Left lung (tissue), 10 donors: ENCODE measurements around the gene POU2AF2. TPM values are rescaled to one million over a fixed set of nuclear protein-coding genes. Genes with fewer than 3 reads are reported as not detected.

Experiments
- ATAC-seq: fragments of 200-7000 bp; cut with Tn5 transposase; one replicate; pipeline ENCODE4 v1.9.1; 2020; ENCODE audit warnings: moderate library complexity
- DNase-seq, 4 donors: peaks; one replicate each; pipeline ENCODE4 v3.0.0-alpha.2; 2013 to 2020
- H3K27ac ChIP-seq, 2 donors: fragments of 200-600 bp; sonication (generic) in 1 of 2; one replicate each; pipeline versions ENCODE4 v1.5.0 to v1.8.0; 2020 to 2021
- H3K27me3 ChIP-seq, 2 donors: fragments of 200-600 bp; sonication (generic) in 1 of 2; one replicate each; pipeline versions ENCODE4 v1.5.0 to v1.8.0; 2020 to 2021
- H3K36me3 ChIP-seq, 2 donors: fragments of 200-600 bp; sonication (generic) in 1 of 2; one replicate each; pipeline versions ENCODE4 v1.5.0 to v1.8.0; 2020 to 2021
- H3K4me1 ChIP-seq, 2 donors: fragments of 200-600 bp; one replicate each; pipeline ENCODE4 v1.8.0; 2021
- H3K4me3 ChIP-seq, 2 donors: fragments of 200-600 bp; sonication (generic) in 1 of 2; one replicate each; pipeline versions ENCODE4 v1.5.0 to v1.8.0; 2020 to 2021; ENCODE audit warnings: mild to moderate bottlenecking in 1 of 2
- H3K9me3 ChIP-seq, 2 donors: fragments of 200-600 bp; sonication (generic) in 1 of 2; one replicate each; pipeline versions ENCODE4 v1.5.0 to v1.8.0; 2020 to 2021
- CTCF ChIP-seq, 2 donors: fragments of 200-600 bp; sonication (generic) in 1 of 2; IDR thresholded peaks; one replicate each; pipeline versions ENCODE4 v1.5.0 to v1.8.0; 2021; ENCODE audit warnings: antibody characterized with exemption in 2 of 2
- intact Hi-C, 2 donors: fragments of 100-400 bp; cut with DNase I; formaldehyde crosslinking; loops; one replicate each; pipeline versions ENCODE4 v1.11.2 to v1.14.2; 2022
- polyA plus RNA-seq, 6 donors: library from polyadenylated mRNA; unstranded; fragments of 120-200 nt; gene quantifications; one replicate each; pipeline ENCODE4 v1.2.1, GENCODE V29; 2013; ENCODE audit not compliant: insufficient read length in 6 of 6
- total RNA-seq, 2 donors: library from RNA; stranded (reverse); fragmentation: NEBNext Ultra II Directional; extraction: Animal tissue kit (Norgen Biotek cat#: 25700); gene quantifications; one replicate each; pipeline ENCODE4 v1.2.1, GENCODE V29; 2021
- donor health status: DM: no; HTN: yes; CAD: no.
- donor health status: DM: no; HTN: no; CAD: no.

POU2AF2 gene
- total and polyA plus RNA-seq, 8 donors: 0.13 to 0.35 (median 0.21) TPM; not detected in 2

- Histone ChIP-seq H3K36me3 (no peaks in the 10 kb centered on the region), H3K9me3 (no peaks in the 10 kb centered on the region), H3K27me3 (no peaks in the 10 kb centered on the region), H3K4me1 (no peaks in the 10 kb centered on the region), H3K27ac (peak overlapping the region in 1 of 2 donors; percentile 11), H3K4me3 (no peak overlapping the region)
- intact Hi-C loops: no loop called here
- peak in 3 of 4 donors; percentile 63 to 86 (median 82) for DNase-seq
- ATAC-seq: peak; percentile 89
- no peak for TF ChIP-seq CTCF (IDR thresholded peaks at IDR 0.05)
Observed at GRCh38 chr11:111327908-111328624, 82.5 kb downstream of the POU2AF2 start.

GRCh38 chr11:111329306-111330204 lies 84.0 kb downstream of the POU2AF2 start:
- Histone ChIP-seq H3K4me1 (no peaks in the 10 kb centered on the region), H3K9me3 (no peaks in the 10 kb centered on the region), H3K27me3 (no peaks in the 10 kb centered on the region), H3K36me3 (no peaks in the 10 kb centered on the region), H3K27ac (no peak overlapping the region), H3K4me3 (no peak overlapping the region)
- peak in 1 of 4 donors; percentile 48 for DNase-seq
- peak; percentile 18 for ATAC-seq
- no peak for TF ChIP-seq CTCF (IDR thresholded peaks at IDR 0.05)
- intact Hi-C loops: no loop called here

GRCh38 chr11:111330234-111330893 lies 84.8 kb downstream of the POU2AF2 start:
- Histone ChIP-seq H3K4me3 (no peak overlapping the region), H3K36me3 (no peaks in the 10 kb centered on the region), H3K27ac (no peak overlapping the region), H3K4me1 (peaks cover 0 to 5% of the 10 kb centered on the region in 2 donors), H3K27me3 (no peaks in the 10 kb centered on the region), H3K9me3 (no peaks in the 10 kb centered on the region)
- no peak for TF ChIP-seq CTCF (IDR thresholded peaks at IDR 0.05)
- intact Hi-C loops: no loop called here
- no peak for ATAC-seq
- DNase-seq: no peak

GRCh38 chr11:111331711-111332479 lies 86.4 kb downstream of the POU2AF2 start:
- ATAC-seq: no peak
- intact Hi-C loops: no loop called here

More at GRCh38 chr11:111331711-111332479, 86.4 kb downstream of the POU2AF2 start:
- TF ChIP-seq CTCF (IDR thresholded peaks at IDR 0.05): no peak
- no peak overlapping the region for H3K4me3 ChIP-seq
- H3K9me3 ChIP-seq: no peaks in the 10 kb centered on the region
- H3K4me1 ChIP-seq: peaks cover 0 to 5% of the 10 kb centered on the region in 2 donors
- DNase-seq: no peak
- H3K27me3 ChIP-seq: no peaks in the 10 kb centered on the region
- H3K27ac ChIP-seq: no peak overlapping the region
- no peaks in the 10 kb centered on the region for H3K36me3 ChIP-seq
